Breast epithelium (tissue), 4 donors: ENCODE data around the gene CDCP2. TPM values are rescaled to one million over a fixed set of nuclear protein-coding genes. Genes with fewer than 3 reads are reported as not detected.

Experiments used
- DNase-seq, 2 donors: peaks; one replicate each; pipeline ENCODE4 v3.0.0-alpha.2; 2019; ENCODE audit warnings: low spot score in 2 of 2
- H3K27ac ChIP-seq, 2 donors: fragments of 200-600 bp; sonication (generic) in 1 of 2; one replicate each; pipeline ENCODE4 v1.5.1; 2016 to 2019; ENCODE audit warnings: mild to moderate bottlenecking in 1 of 2
- H3K27me3 ChIP-seq, 2 donors: fragments of 200-600 bp; sonication (generic) in 1 of 2; one replicate each; pipeline versions ENCODE4 v1.5.1 to v1.6.0; 2017 to 2019; ENCODE audit warnings: control low read depth in 1 of 2, mild to moderate bottlenecking in 1 of 2
- H3K36me3 ChIP-seq: fragments of 200-600 bp; one replicate; pipeline ENCODE4 v1.5.1; 2019
- H3K4me1 ChIP-seq, 2 donors: fragments of 200-600 bp; sonication (generic); one replicate each; pipeline ENCODE4 v1.5.1; 2016 to 2019; ENCODE audit warnings: control low read depth in 1 of 2
- H3K4me3 ChIP-seq, 3 donors: fragments of 200-600 bp; sonication (generic); 1 replicate in 2 of 3; 2 replicates in 1 of 3; pipeline ENCODE4 v1.5.1; 2016 to 2019; ENCODE audit warnings: mild to moderate bottlenecking in 3 of 3, moderate library complexity in 2 of 3
- H3K9me3 ChIP-seq, 2 donors: fragments of 200-600 bp; sonication (generic) in 1 of 2; one replicate each; pipeline ENCODE4 v1.5.1; 2016 to 2019; ENCODE audit warnings: control low read depth in 1 of 2
- POLR2A ChIP-seq: fragments of 450-650 bp; IDR thresholded peaks from one replicate; pipeline ENCODE4 v1.6.1; 2016; ENCODE audit warnings: antibody characterized with exemption, mild to moderate bottlenecking, moderate library complexity
- POLR2AphosphoS5 ChIP-seq, 3 donors: sonication (generic); formaldehyde crosslinking; IDR thresholded peaks; one replicate each; pipeline ENCODE4 v1.6.1; 2017; ENCODE audit warnings: antibody characterized with exemption in 3 of 3
- intact Hi-C: fragments of 100-400 bp; cut with DNase I; formaldehyde crosslinking; loops from one replicate; pipeline ENCODE4 v1.15.1; 2023; ENCODE audit warnings: low total_unique reads
- total RNA-seq, 3 donors: library from RNA; depleted of rRNA; stranded (reverse); fragments of >200 nt; gene quantifications; one replicate each; pipeline ENCODE4 v1.1.0, GENCODE V29; 2016
- TF ChIP-seq, protein P1 (sequence below), 3 donors: fragments of 450-650 bp; IDR thresholded peaks; one replicate each; pipeline ENCODE4 v1.5.1; 2016 to 2017; ENCODE audit warnings: antibody characterized with exemption in 3 of 3, mild to moderate bottlenecking in 3 of 3, moderate library complexity in 3 of 3

The CDCP2 gene
- total RNA-seq, 3 donors from 2014 or later: 1.3 TPM; not detected in 2

DNA sequence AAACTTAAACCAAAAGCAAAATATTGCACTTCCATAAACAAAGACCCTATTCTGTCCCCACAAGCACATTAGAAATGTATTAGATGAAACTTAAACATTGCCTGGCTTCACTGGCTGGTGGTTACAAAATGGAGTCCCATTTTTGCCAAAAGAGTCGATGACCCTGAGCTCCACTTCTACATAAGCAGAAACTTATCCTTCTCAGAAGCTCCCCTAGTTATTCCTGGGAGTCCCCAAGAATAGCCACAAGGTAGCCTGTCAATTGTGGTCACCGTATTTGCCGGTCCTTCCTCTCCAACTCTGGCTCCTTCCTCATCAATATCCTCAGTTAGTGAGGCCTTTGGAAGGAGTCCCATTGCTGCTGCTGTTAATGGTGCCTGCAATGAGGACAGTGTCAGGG, 37.3 kb downstream of the CDCP2 start:
- no peak overlapping the region for H3K4me3 ChIP-seq
- TF ChIP-seq POLR2AphosphoS5 (IDR thresholded peaks at IDR 0.05) (no peak), POLR2A (no peak)
- TF ChIP-seq, protein P1, sequence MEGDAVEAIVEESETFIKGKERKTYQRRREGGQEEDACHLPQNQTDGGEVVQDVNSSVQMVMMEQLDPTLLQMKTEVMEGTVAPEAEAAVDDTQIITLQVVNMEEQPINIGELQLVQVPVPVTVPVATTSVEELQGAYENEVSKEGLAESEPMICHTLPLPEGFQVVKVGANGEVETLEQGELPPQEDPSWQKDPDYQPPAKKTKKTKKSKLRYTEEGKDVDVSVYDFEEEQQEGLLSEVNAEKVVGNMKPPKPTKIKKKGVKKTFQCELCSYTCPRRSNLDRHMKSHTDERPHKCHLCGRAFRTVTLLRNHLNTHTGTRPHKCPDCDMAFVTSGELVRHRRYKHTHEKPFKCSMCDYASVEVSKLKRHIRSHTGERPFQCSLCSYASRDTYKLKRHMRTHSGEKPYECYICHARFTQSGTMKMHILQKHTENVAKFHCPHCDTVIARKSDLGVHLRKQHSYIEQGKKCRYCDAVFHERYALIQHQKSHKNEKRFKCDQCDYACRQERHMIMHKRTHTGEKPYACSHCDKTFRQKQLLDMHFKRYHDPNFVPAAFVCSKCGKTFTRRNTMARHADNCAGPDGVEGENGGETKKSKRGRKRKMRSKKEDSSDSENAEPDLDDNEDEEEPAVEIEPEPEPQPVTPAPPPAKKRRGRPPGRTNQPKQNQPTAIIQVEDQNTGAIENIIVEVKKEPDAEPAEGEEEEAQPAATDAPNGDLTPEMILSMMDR (IDR thresholded peaks at IDR 0.05): no peak
- H3K27me3 ChIP-seq: no peaks in the 10 kb centered on the region
- no peaks in the 10 kb centered on the region for H3K4me1 ChIP-seq
- no peak for DNase-seq
- H3K27ac ChIP-seq: no peak overlapping the region
- intact Hi-C loops: no loop called here
- no peaks in the 10 kb centered on the region for H3K9me3 ChIP-seq
- H3K36me3 ChIP-seq: no peaks in the 10 kb centered on the region

DNA sequence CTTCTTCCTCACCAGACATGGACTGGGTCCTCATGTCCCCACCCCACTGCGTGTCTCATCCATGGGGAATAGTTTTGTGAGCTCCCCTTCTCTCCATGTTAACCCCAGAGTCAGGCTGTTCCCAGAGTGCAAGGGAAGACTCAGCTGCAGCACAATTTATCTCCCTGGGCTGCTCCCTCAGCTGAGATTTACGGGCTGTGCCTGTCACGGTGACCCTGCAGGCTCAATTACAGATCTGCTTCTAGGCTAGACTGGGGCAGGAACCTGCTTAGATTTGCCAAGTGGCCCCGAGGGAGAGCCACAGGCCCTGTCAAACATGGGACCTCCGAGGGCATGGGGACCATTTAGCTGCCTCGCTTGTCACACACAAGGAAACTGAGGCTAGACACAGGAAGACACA, 37.8 kb downstream of the CDCP2 start:
- DNase-seq: no peak
- Histone ChIP-seq H3K36me3 (no peaks in the 10 kb centered on the region), H3K27me3 (no peaks in the 10 kb centered on the region), H3K4me1 (no peaks in the 10 kb centered on the region), H3K4me3 (no peak overlapping the region), H3K27ac (no peak overlapping the region), H3K9me3 (no peaks in the 10 kb centered on the region)
- intact Hi-C loops: no loop called here
- TF ChIP-seq POLR2AphosphoS5 (IDR thresholded peaks at IDR 0.05) (no peak), POLR2A (no peak)
- TF ChIP-seq, protein P1 (IDR thresholded peaks at IDR 0.05): no peak

DNA sequence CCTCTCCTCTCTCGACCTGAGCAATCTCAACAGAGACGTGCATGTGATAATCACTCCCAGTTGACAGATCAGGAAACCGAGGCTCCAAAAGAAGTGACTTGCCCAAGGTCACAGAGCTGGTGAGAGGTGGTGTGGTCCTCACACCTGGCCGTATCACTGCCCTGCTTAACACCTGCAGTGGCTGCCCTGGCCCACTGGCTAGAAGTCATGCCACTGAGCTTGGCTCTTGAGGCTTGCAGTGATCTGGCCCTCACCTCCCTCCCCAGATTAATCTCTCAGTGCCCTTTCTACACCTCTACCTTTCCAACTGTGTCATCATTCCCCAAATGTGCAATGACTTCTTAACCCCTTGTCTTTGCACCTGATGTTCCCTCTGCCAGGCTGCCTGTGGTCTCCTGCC, 38.8 kb downstream of the CDCP2 start:
- TF ChIP-seq POLR2A (no peak), POLR2AphosphoS5 (IDR thresholded peaks at IDR 0.05) (no peak)
- TF ChIP-seq, protein P1 (IDR thresholded peaks at IDR 0.05): no peak
- H3K36me3 ChIP-seq: no peaks in the 10 kb centered on the region
- intact Hi-C loops: no loop called here
- no peaks in the 10 kb centered on the region for H3K9me3 ChIP-seq
- no peak for DNase-seq
- H3K4me1 ChIP-seq: no peaks in the 10 kb centered on the region
- no peaks in the 10 kb centered on the region for H3K27me3 ChIP-seq
- no peak overlapping the region for H3K4me3 ChIP-seq
- no peak overlapping the region for H3K27ac ChIP-seq

DNA sequence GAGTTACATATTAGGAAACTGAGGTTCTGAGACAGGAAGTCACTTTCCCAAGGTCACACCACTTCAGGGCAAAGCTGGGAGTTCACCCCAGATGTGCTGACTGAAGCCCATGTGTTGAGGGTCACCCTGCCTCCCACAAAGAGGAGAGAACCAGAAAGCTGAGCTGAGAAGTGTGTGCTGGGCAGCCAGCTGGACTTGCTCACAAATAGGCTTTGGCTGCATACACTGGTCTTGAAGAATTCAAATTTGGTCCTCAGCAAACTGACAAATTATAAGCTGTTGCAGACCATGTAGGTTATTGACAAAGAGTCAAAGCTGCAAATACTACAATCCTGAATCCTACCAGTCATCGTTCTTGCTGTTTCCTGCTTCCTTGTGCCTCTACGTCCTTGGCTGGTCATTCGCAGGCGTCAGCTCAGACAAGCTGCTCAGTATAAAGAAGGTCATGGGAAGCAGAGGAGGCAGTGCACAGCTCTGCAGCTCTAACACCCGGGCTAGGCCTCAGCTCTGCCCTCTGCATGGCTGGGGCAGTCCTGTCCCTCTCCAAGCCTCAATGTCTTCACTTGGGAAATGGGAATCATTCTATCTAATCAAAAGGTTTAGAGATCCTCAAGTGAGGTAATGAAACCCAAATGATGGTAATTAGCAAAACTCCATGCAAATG, 40.0 kb downstream of the CDCP2 start:
- no peak for DNase-seq
- intact Hi-C loops: no loop called here
- H3K4me1 ChIP-seq: no peaks in the 10 kb centered on the region
- no peak overlapping the region for H3K27ac ChIP-seq
- H3K36me3 ChIP-seq: no peaks in the 10 kb centered on the region
- TF ChIP-seq POLR2A: no peak
- TF ChIP-seq, protein P1 (IDR thresholded peaks at IDR 0.05): no peak
- TF ChIP-seq POLR2AphosphoS5 (IDR thresholded peaks at IDR 0.05): no peak
- H3K9me3 ChIP-seq: no peaks in the 10 kb centered on the region
- H3K4me3 ChIP-seq: no peak overlapping the region
- H3K27me3 ChIP-seq: no peaks in the 10 kb centered on the region

DNA sequence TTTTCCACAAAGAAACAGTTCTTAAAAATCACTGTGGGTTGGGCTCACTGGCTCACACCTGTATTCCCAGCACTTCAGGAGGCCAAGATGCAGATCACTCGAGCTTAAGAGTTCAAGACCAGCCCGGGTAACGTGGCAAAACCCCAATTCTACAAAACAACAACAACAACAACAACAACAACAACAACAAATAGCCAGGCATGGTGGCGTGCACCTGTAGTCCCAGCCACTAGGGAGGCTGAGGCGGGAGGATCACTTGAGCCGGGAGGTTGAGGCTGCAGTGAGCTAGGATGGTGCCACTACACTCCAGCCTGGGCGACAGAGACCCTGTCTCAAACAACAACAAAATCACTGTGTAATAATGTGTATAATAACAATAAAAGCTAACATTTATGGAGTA, 40.8 kb downstream of the CDCP2 start:
- no peak for DNase-seq
- Histone ChIP-seq H3K36me3 (no peaks in the 10 kb centered on the region), H3K27me3 (no peaks in the 10 kb centered on the region), H3K9me3 (no peaks in the 10 kb centered on the region), H3K4me3 (no peak overlapping the region), H3K27ac (no peak overlapping the region), H3K4me1 (no peaks in the 10 kb centered on the region)
- TF ChIP-seq POLR2A (no peak), POLR2AphosphoS5 (IDR thresholded peaks at IDR 0.05) (no peak)
- TF ChIP-seq, protein P1 (IDR thresholded peaks at IDR 0.05): no peak
- intact Hi-C loops: no loop called here
